ENCODE results near the gene SLC7A11. TPM values are rescaled to one million over a fixed set of nuclear protein-coding genes. Genes with fewer than 3 reads are reported as not detected.

Gene SLC7A11
- polyA plus RNA-seq, 3 donors = 0.02 to 0.07 TPM; not detected in 1

GRCh38 chr4:138223231-138223910 lies 18.8 kb downstream of the SLC7A11 start:
- DNase-seq = peak in 2 of 3 donors; percentile 11 to 18
- Mint-ChIP-seq H3K4me3 (peak overlapping the region in 1 of 2 donors; percentile 42), H3K27ac (no peak overlapping the region), H3K4me1 (no peaks in the 10 kb centered on the region), H3K36me3 (no peaks in the 10 kb centered on the region), H3K27me3 (ENCODE audit: low read depth in 3 of 3) (peaks cover 0 to 3% (median 2%) of the 10 kb centered on the region in 3 donors), H3K9me3 (peaks cover 0 to 2% (median 0%) of the 10 kb centered on the region in 7 donors)
- Histone ChIP-seq H3K79me2 (ENCODE audit: insufficient read depth, low read length) (no peaks in the 10 kb centered on the region), H3K27me3 (ENCODE audit: control insufficient read depth in 2 of 2, insufficient read depth in 2 of 2, low read length in 2 of 2) (no peaks in the 10 kb centered on the region), H3K9me3 (replicated peaks in 1 of 2; ENCODE audit: control insufficient read depth in 1 of 2, insufficient read depth in 1 of 2, low read length in 2 of 2) (no peaks in the 10 kb centered on the region), H4K20me1 (ENCODE audit: insufficient read depth, low read length) (no peaks in the 10 kb centered on the region), H3K27ac (ENCODE audit: low read depth in 1 of 2, low read length in 2 of 2) (no peak overlapping the region), H3K36me3 (replicated peaks in 1 of 2; ENCODE audit: control insufficient read depth in 1 of 2, insufficient read depth in 2 of 2, low read length in 2 of 2) (no peaks in the 10 kb centered on the region), H3K4me3 (replicated peaks in 1 of 3; ENCODE audit: low read depth in 2 of 3, low read length in 3 of 3) (no peak overlapping the region), H3K4me2 (replicated peaks; ENCODE audit: extremely low read depth, low read length, poor library complexity, severe bottlenecking) (no peak overlapping the region), H2AFZ (ENCODE audit: insufficient read depth, low read depth, low read length, poor library complexity, severe bottlenecking) (no peak overlapping the region), H3K9ac (ENCODE audit: insufficient read depth, low read length, poor library complexity, severe bottlenecking) (no peak overlapping the region), H3K4me1 (ENCODE audit: control insufficient read depth in 1 of 2, insufficient read depth in 2 of 2, low read length in 2 of 2) (no peaks in the 10 kb centered on the region)
- no peak for TF ChIP-seq CTCF (IDR thresholded peaks at IDR 0.05)
- intact Hi-C loops (cut with micrococcal nuclease) = no loop called here
- WGBS (ENCODE audit: insufficient coverage) = 93% methylated on average over 2 of the region's 4 CpGs

GRCh38 chr4:138222046-138222445 lies 20.1 kb downstream of the SLC7A11 start:
- intact Hi-C loops (cut with micrococcal nuclease) = no loop called here
- no peak overlapping the region for H3K4me3 Mint-ChIP-seq
- H3K27ac Mint-ChIP-seq = no peak overlapping the region
- H3K9me3 ChIP-seq (replicated peaks in 1 of 2; ENCODE audit: control insufficient read depth in 1 of 2, insufficient read depth in 1 of 2, low read length in 2 of 2) = no peaks in the 10 kb centered on the region
- no peak for DNase-seq
- H3K9ac ChIP-seq (ENCODE audit: insufficient read depth, low read length, poor library complexity, severe bottlenecking) = no peak overlapping the region
- WGBS (ENCODE audit: insufficient coverage) = 67% methylated on average over 4 of the region's 4 CpGs
- no peaks in the 10 kb centered on the region for H3K4me1 ChIP-seq (ENCODE audit: control insufficient read depth in 1 of 2, insufficient read depth in 2 of 2, low read length in 2 of 2)
- H3K36me3 Mint-ChIP-seq = no peaks in the 10 kb centered on the region
- no peaks in the 10 kb centered on the region for H3K36me3 ChIP-seq (replicated peaks in 1 of 2; ENCODE audit: control insufficient read depth in 1 of 2, insufficient read depth in 2 of 2, low read length in 2 of 2)
- H2AFZ ChIP-seq (ENCODE audit: insufficient read depth, low read depth, low read length, poor library complexity, severe bottlenecking) = no peak overlapping the region
- no peak overlapping the region for H3K4me3 ChIP-seq (replicated peaks in 1 of 3; ENCODE audit: low read depth in 2 of 3, low read length in 3 of 3)
- no peak overlapping the region for H3K27ac ChIP-seq (ENCODE audit: low read depth in 1 of 2, low read length in 2 of 2)
- peaks cover 0 to 2% (median 0%) of the 10 kb centered on the region in 7 donors for H3K9me3 Mint-ChIP-seq
- H3K79me2 ChIP-seq (ENCODE audit: insufficient read depth, low read length) = no peaks in the 10 kb centered on the region
- no peaks in the 10 kb centered on the region for H3K4me1 Mint-ChIP-seq
- no peak overlapping the region for H3K4me2 ChIP-seq (replicated peaks; ENCODE audit: extremely low read depth, low read length, poor library complexity, severe bottlenecking)
- H4K20me1 ChIP-seq (ENCODE audit: insufficient read depth, low read length) = no peaks in the 10 kb centered on the region
- no peaks in the 10 kb centered on the region for H3K27me3 ChIP-seq (ENCODE audit: control insufficient read depth in 2 of 2, insufficient read depth in 2 of 2, low read length in 2 of 2)
- no peak for TF ChIP-seq CTCF (IDR thresholded peaks at IDR 0.05)
- H3K27me3 Mint-ChIP-seq (ENCODE audit: low read depth in 3 of 3) = peaks cover 0 to 3% (median 2%) of the 10 kb centered on the region in 3 donors

Data from CD14-positive monocyte (primary cell).